OCI-LY3 (cell line): ENCODE data around the gene KIF1B.

Source experiments
- H2AFZ ChIP-seq: fragments of 200-600, 300-600 bp; shearing (Covaris generic); 2 replicates; pipeline ENCODE4 v1.6.0; 2014; ENCODE audit warnings: antibody characterized with exemption, low read depth, low read length
- H3K27ac ChIP-seq: fragments of 200-600, 300-600 bp; sonication (generic); 2 replicates; pipeline ENCODE4 v1.5.1; 2014; ENCODE audit warnings: mild to moderate bottlenecking, low read length, moderate library complexity, mixed read lengths
- H3K27me3 ChIP-seq: fragments of 200-600, 300-600 bp; sonication (generic); 2 replicates; pipeline ENCODE4 v1.6.1; 2014; ENCODE audit warnings: low read depth, low read length, mixed read lengths
- H3K36me3 ChIP-seq: fragments of 200-600, 300-600 bp; sonication (generic); replicated peaks from 2 replicates; pipeline ENCODE3; 2014; ENCODE audit warnings: low read depth, low read length, mixed read lengths
- H3K4me1 ChIP-seq: fragments of 300-600, 200-600 bp; sonication (generic); 2 replicates; pipeline ENCODE4 v1.6.1; 2014; ENCODE audit warnings: low read length, mixed read lengths
- H3K4me2 ChIP-seq: fragments of 200-600, 300-600 bp; sonication (generic); 2 replicates; pipeline ENCODE4 v1.6.1; 2014; ENCODE audit warnings: low read length, mixed read lengths
- H3K4me3 ChIP-seq: fragments of 300-600, 200-600 bp; sonication (generic); 2 replicates; pipeline ENCODE4 v1.5.1; 2014; ENCODE audit warnings: antibody characterized with exemption, mild to moderate bottlenecking, low read length, moderate library complexity
- H3K79me2 ChIP-seq: fragments of 300-600, 200-600 bp; shearing (Covaris generic); 2 replicates; pipeline ENCODE4 v1.6.1; 2014; ENCODE audit warnings: mild to moderate bottlenecking, low read length, mixed read lengths
- H3K9ac ChIP-seq: fragments of 300-600, 200-600 bp; shearing (Covaris generic); 2 replicates; pipeline ENCODE4 v1.6.0; 2014; ENCODE audit warnings: mild to moderate bottlenecking, low read length, moderate library complexity
- H3K9me3 ChIP-seq: fragments of 200-600, 300-600 bp; shearing (Covaris generic); 2 replicates; pipeline ENCODE4 v1.6.1; 2014; ENCODE audit warnings: low read length, mixed read lengths; ENCODE audit not compliant: insufficient read depth
- H4K20me1 ChIP-seq: fragments of 200-600, 300-600 bp; sonication (generic); 2 replicates; pipeline ENCODE4 v1.6.1; 2016; ENCODE audit warnings: low read length, mixed read lengths; ENCODE audit not compliant: insufficient read depth
- EZH2phosphoT487 ChIP-seq: fragments of 200-600 bp; shearing (Covaris generic); IDR thresholded peaks from 2 replicates; pipeline ENCODE4 v1.6.1; 2018; ENCODE audit warnings: antibody characterized with exemption, mixed run types, low read depth
- TF ChIP-seq, protein P1 (sequence below): fragments of 200-600, 300-600 bp; sonication (generic); IDR thresholded peaks from 2 replicates; pipeline ENCODE4 v1.5.1; 2014; ENCODE audit warnings: antibody characterized with exemption, low read length, low read depth

Gene KIF1B

DNA sequence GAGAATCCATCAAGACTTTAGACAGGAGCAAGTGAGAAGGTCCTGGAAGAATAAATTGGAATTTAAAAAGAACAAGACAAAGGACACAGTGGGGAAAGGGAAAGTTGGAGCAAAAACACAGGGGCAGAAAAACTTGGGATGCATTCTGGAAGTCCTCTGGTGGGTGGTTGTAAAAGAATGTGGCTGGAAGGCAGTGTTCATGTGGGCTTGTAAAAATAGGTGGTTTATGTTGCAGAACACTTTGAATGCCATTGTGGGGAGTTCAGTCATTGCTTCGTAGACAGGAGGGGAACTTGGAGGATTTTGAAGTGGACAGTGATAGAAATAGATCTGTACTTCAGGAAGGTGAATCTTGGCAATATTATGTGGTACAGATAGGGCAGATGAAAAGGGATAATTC, 15.2 kb downstream of the KIF1B start:
- Histone ChIP-seq H3K27ac (no peak overlapping the region), H3K4me3 (no peak overlapping the region), H3K36me3 (no peaks in the 10 kb centered on the region), H3K4me1 (no peaks in the 10 kb centered on the region), H2AFZ (no peak overlapping the region), H3K9ac (no peak overlapping the region), H3K27me3 (no peaks in the 10 kb centered on the region), H4K20me1 (no peaks in the 10 kb centered on the region), H3K9me3 (no peaks in the 10 kb centered on the region), H3K79me2 (no peaks in the 10 kb centered on the region), H3K4me2 (no peak overlapping the region)
- no peak for TF ChIP-seq EZH2phosphoT487
- TF ChIP-seq, protein P1, sequence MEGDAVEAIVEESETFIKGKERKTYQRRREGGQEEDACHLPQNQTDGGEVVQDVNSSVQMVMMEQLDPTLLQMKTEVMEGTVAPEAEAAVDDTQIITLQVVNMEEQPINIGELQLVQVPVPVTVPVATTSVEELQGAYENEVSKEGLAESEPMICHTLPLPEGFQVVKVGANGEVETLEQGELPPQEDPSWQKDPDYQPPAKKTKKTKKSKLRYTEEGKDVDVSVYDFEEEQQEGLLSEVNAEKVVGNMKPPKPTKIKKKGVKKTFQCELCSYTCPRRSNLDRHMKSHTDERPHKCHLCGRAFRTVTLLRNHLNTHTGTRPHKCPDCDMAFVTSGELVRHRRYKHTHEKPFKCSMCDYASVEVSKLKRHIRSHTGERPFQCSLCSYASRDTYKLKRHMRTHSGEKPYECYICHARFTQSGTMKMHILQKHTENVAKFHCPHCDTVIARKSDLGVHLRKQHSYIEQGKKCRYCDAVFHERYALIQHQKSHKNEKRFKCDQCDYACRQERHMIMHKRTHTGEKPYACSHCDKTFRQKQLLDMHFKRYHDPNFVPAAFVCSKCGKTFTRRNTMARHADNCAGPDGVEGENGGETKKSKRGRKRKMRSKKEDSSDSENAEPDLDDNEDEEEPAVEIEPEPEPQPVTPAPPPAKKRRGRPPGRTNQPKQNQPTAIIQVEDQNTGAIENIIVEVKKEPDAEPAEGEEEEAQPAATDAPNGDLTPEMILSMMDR, result no peak

DNA sequence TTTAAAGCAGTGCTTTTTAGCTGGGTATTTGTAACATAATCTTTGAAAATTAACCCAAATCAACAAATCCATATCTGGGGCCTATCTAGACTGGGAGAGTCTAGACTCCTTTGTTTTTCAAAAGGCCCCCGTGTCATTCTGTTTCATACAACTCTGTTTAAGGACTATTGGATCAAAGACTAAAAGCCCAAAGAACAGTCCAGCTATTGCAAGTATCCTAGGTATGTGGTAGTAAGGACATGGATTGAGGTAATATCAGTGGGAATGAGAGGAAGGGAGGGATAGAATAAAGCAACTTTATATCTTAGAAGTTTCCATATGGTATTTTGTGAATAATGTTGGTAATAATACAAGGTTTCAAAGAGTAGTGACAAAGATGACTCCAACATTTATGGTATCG, 18.2 kb downstream of the KIF1B start:
- no peak overlapping the region for H3K4me2 ChIP-seq
- no peak for TF ChIP-seq EZH2phosphoT487
- TF ChIP-seq, protein P1, result no peak
- no peaks in the 10 kb centered on the region for H3K27me3 ChIP-seq
- no peak overlapping the region for H2AFZ ChIP-seq
- no peaks in the 10 kb centered on the region for H3K79me2 ChIP-seq
- no peak overlapping the region for H3K9ac ChIP-seq
- H3K36me3 ChIP-seq, result no peaks in the 10 kb centered on the region
- H4K20me1 ChIP-seq, result no peaks in the 10 kb centered on the region
- no peaks in the 10 kb centered on the region for H3K9me3 ChIP-seq
- no peak overlapping the region for H3K27ac ChIP-seq
- H3K4me3 ChIP-seq, result no peak overlapping the region
- H3K4me1 ChIP-seq, result no peaks in the 10 kb centered on the region

DNA sequence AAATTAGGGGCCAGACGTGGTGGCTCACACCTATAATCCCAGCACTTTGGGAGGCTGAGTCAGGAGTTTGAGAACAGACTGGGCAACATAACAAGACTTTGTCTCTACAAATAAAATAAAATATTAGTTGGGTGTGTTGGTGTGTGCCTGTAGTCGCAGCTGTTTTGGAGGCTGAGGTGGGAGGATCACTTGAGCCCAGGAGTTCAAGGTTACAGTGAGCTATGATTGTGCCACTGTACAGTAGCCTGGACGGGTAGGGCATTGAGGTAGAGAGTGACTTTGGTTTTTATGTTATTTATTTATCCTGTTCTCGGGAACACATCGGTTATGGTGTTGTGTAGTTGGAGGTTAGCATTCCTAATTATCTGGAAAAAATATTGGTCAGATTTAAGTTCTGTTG, 19.5 kb downstream of the KIF1B start:
- TF ChIP-seq EZH2phosphoT487, result no peak
- TF ChIP-seq, protein P1, result no peak
- no peak overlapping the region for H3K4me2 ChIP-seq
- H3K4me1 ChIP-seq, result no peaks in the 10 kb centered on the region
- H3K4me3 ChIP-seq, result no peak overlapping the region
- H3K79me2 ChIP-seq, result no peaks in the 10 kb centered on the region
- no peak overlapping the region for H2AFZ ChIP-seq
- H3K27me3 ChIP-seq, result no peaks in the 10 kb centered on the region
- no peak overlapping the region for H3K27ac ChIP-seq
- H3K36me3 ChIP-seq, result no peaks in the 10 kb centered on the region
- no peak overlapping the region for H3K9ac ChIP-seq
- H3K9me3 ChIP-seq, result no peaks in the 10 kb centered on the region
- no peaks in the 10 kb centered on the region for H4K20me1 ChIP-seq

DNA sequence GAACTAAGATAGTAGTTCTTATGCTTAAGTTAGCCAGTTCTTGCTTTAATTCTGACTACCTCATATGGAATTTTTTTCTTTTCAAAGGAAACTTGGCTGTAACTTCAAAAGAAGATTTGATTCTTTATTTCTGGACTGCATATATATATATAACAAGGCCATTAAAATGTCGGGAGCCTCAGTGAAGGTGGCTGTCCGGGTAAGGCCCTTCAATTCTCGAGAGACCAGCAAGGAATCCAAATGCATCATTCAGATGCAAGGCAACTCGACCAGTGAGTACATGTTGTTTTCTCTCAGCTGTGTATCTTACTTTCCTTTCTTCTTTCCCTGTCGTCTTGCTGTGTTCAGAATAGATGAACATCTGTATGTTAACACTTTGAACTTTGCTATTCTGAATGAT, 21.8 kb downstream of the KIF1B start:
- Histone ChIP-seq H3K36me3 (no peaks in the 10 kb centered on the region), H2AFZ (no peak overlapping the region), H4K20me1 (no peaks in the 10 kb centered on the region), H3K4me1 (peaks cover 8% of the 10 kb centered on the region), H3K9ac (no peak overlapping the region), H3K4me3 (no peak overlapping the region), H3K27me3 (no peaks in the 10 kb centered on the region), H3K79me2 (no peaks in the 10 kb centered on the region), H3K9me3 (no peaks in the 10 kb centered on the region), H3K27ac (no peak overlapping the region), H3K4me2 (no peak overlapping the region)
- TF ChIP-seq EZH2phosphoT487, result no peak
- TF ChIP-seq, protein P1, result no peak
